ENCODE data around the gene NUP58. TPM values are rescaled to one million over a fixed set of nuclear protein-coding genes. Genes with fewer than 3 reads are reported as not detected.
"Not testable (repeated sequence)": the region's sequence is repeated elsewhere in the genome, so short reads cannot be mapped to it uniquely, and the experiment has no call there.

NUP58 gene
- total RNA-seq, 4 donors from 2014 or later, result 22.4 to 51.9 (median 36.3) TPM

GRCh38 chr13:25300861-25301346 is 521 bp upstream of the NUP58 start:
- no peaks in the 10 kb centered on the region for H3K9me3 ChIP-seq
- peaks cover 0 to 7% (median 0%) of the 10 kb centered on the region in 3 donors for H3K36me3 ChIP-seq
- H3K4me3 ChIP-seq, result peak overlapping the region; percentile 64 to 91 (median 84)
- H3K27me3 ChIP-seq, result peaks cover 0 to 20% (median 0%) of the 10 kb centered on the region in 4 donors
- TF ChIP-seq CTCF (IDR thresholded peaks at IDR 0.05) (no peak), POLR2A (IDR thresholded peaks at IDR 0.05) (no peak)
- H3K4me1 ChIP-seq, result peaks cover 8 to 40% (median 15%) of the 10 kb centered on the region in 3 donors
- WGBS, 2 donors, result 27 to 63% methylated on average over 7 to 23 of the region's 33 CpGs
- no peak for DNase-seq
- H3K27ac ChIP-seq, result peak overlapping the region; percentile 83 to 97 (median 94)
- intact Hi-C loops (cut with DNase I), result no loop called here

DNA sequence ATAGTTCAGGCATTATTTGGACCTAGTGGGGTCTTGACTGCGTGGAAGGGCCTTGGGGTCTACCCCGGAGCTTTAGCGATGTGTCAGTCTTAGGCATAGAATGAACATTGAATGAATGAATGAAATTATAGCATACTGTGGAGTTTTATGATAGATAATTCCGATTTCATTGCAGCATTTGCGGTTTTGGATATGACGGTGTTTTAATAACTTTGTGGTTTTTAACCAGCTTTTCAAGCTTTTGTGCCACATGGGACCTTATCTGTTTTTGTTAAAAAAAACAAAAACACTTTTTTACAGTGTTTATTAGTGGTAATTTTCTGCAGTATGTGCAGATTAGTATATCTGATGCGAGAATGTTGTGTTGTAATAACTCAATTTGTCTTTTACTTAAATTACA is 696 bp downstream of the NUP58 start:
- peaks cover 8 to 44% (median 19%) of the 10 kb centered on the region in 3 donors for H3K4me1 ChIP-seq
- intact Hi-C loops (cut with DNase I), result no loop called here
- 2% methylated on average over 7 of the region's 7 CpGs for WGBS, 2 donors

DNA sequence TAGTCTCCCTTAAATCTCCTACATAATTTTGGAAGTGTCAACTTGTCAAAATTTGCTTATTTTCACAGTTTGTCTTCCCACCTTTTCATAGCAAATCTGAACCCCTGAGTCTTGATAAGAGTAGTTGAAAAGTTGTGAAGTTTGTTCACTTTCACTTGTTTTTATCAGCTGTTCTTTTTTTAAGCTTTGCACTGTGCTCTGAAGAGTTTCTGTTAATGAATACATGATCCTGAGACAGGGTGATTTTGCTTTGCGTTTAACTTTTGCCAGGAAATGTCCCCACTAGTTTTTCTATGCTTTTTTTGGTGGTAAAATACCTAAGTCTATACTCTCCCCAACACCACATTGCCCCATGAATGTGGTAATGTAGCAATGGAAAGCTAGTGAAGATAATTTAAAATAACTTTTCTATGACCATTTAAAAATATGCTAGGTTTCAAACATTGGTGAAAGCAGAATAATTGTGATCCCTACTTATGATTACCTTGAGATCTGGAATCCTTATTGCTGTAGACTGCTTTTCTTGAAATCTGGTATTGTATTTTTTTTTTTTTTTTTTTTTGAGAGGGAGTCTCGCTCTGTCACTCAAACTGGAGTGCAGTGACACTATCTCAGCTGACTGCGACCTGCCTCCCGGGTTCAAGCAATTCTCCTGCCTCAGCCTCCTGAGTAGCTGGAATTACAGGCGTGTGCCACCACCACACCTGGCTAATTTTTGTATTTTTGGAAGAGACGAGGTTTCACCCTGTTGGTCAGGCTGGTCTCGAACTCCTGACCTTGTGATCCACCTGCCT is 5.4 kb downstream of the NUP58 start:
- TF ChIP-seq POLR2A (IDR thresholded peaks at IDR 0.05) (no peak), CTCF (IDR thresholded peaks at IDR 0.05) (no peak)
- WGBS, 2 donors, result 88 to 90% methylated on average over 7 of the region's 7 CpGs
- no peak for DNase-seq
- Histone ChIP-seq H3K36me3 (peaks cover 0 to 53% (median 0%) of the 10 kb centered on the region in 3 donors), H3K4me3 (no peak overlapping the region), H3K9me3 (no peaks in the 10 kb centered on the region), H3K27me3 (no peaks in the 10 kb centered on the region), H3K4me1 (peaks cover 8 to 37% (median 15%) of the 10 kb centered on the region in 3 donors), H3K27ac (no peak overlapping the region)
- intact Hi-C loops (cut with DNase I), result no loop called here

More for the DNA sequence above, 696 bp downstream of the NUP58 start:
- TF ChIP-seq CTCF (IDR thresholded peaks at IDR 0.05) (no peak), POLR2A (IDR thresholded peaks at IDR 0.05) (no peak)
- peaks cover 0 to 9% (median 0%) of the 10 kb centered on the region in 3 donors for H3K36me3 ChIP-seq
- no peaks in the 10 kb centered on the region for H3K9me3 ChIP-seq
- no peak for DNase-seq
- H3K27ac ChIP-seq, result peak overlapping the region; percentile 83 to 97 (median 94)
- peaks cover 0 to 8% (median 0%) of the 10 kb centered on the region in 4 donors for H3K27me3 ChIP-seq
- peak overlapping the region; percentile 64 to 91 (median 84) for H3K4me3 ChIP-seq

GRCh38 chr13:25310891-25311290 is 9.5 kb downstream of the NUP58 start:
- no peak overlapping the region for H3K4me3 ChIP-seq
- intact Hi-C loops (cut with DNase I), result no loop called here
- H3K27ac ChIP-seq, result no peak overlapping the region
- peaks cover 7 to 86% (median 8%) of the 10 kb centered on the region in 3 donors for H3K36me3 ChIP-seq
- TF ChIP-seq CTCF (IDR thresholded peaks at IDR 0.05) (no peak), POLR2A (IDR thresholded peaks at IDR 0.05) (no peak)
- no peaks in the 10 kb centered on the region for H3K9me3 ChIP-seq
- no peaks in the 10 kb centered on the region for H3K27me3 ChIP-seq
- peaks cover 0 to 4% (median 3%) of the 10 kb centered on the region in 3 donors for H3K4me1 ChIP-seq
- DNase-seq, result no peak
- 91 to 95% methylated on average over 3 of the region's 3 CpGs for WGBS, 2 donors

- H3K4me3 ChIP-seq; H3K4me1 ChIP-seq; H3K27me3 ChIP-seq; intact Hi-C loops (cut with DNase I); H3K9me3 ChIP-seq; H3K27ac ChIP-seq; DNase-seq: not testable (repeated sequence)
- 84 to 88% methylated on average over 4 of the region's 4 CpGs for WGBS, 2 donors
- H3K36me3 ChIP-seq, result peaks cover 0 to 96% (median 15%) of the 10 kb centered on the region in 3 donors
Observed at GRCh38 chr13:25318946-25319345, 17.5 kb downstream of the NUP58 start.

All from esophagus squamous epithelium (tissue), 5 donors.